IMR-90 (cell line): ENCODE measurements around the gene DBF4B. TPM values are rescaled to one million over a fixed set of nuclear protein-coding genes. Genes with fewer than 3 reads are reported as not detected.

Source experiments
- ATAC-seq: fragments of 200-7000 bp; cut with Tn5 transposase; 2 replicates; pipeline ENCODE4 v1.9.1; 2020; ENCODE audit warnings: low read depth, mild to moderate bottlenecking, moderate library complexity
- BruUV-seq: library from RNA; stranded (reverse); fragments of 400-500 nt; replicated peaks from 2 replicates; lab custom pipeline; 2021; lab: Mats Ljungman, UMichigan
- CTCF ChIA-PET: fragments of 300-600 bp; formaldehyde crosslinking; extraction: SDS; loops from one replicate; lab custom pipeline; 2021; ENCODE audit warnings: antibody characterized with exemption; lab: Yijun Ruan, JAX
- POLR2A ChIA-PET: fragments of 300-600 bp; sonication (Branson Sonifier 250); formaldehyde crosslinking; loops from one replicate; lab custom pipeline; 2022; ENCODE audit warnings: antibody characterized with exemption; ENCODE audit not compliant: unreplicated experiment; lab: Charles Lee
- DNase-seq: peaks from one replicate; pipeline ENCODE4 v3.0.0; 2013
- H2AFZ ChIP-seq: replicated peaks from 2 replicates; pipeline ENCODE3; 2013; ENCODE audit warnings: low read length, mild to moderate bottlenecking; ENCODE audit not compliant: poor library complexity
- H2AK5ac ChIP-seq: 2 replicates; pipeline ENCODE4 v1.6.1; 2013; ENCODE audit warnings: low read depth, low read length, inconsistent platforms
- H2AK9ac ChIP-seq: replicated peaks from 2 replicates; pipeline ENCODE3; 2013; ENCODE audit warnings: mild to moderate bottlenecking, low read depth, low read length, moderate library complexity; ENCODE audit not compliant: poor library complexity
- H2BK120ac ChIP-seq: 2 replicates; pipeline ENCODE4 v1.6.1; 2013; ENCODE audit warnings: low read depth, low read length, inconsistent platforms
- H2BK15ac ChIP-seq: 3 replicates; pipeline ENCODE4 v1.6.1; 2013; ENCODE audit warnings: low read depth, low read length, inconsistent platforms
- H2BK20ac ChIP-seq: 2 replicates; pipeline ENCODE4 v1.6.1; 2013; ENCODE audit warnings: low read depth, mild to moderate bottlenecking, inconsistent platforms, low read length, moderate library complexity
- H2BK5ac ChIP-seq: 2 replicates; pipeline ENCODE4 v1.6.1; 2013; ENCODE audit warnings: mild to moderate bottlenecking, low read depth, low read length, inconsistent platforms; ENCODE audit not compliant: poor library complexity, severe bottlenecking
- H3K14ac ChIP-seq: replicated peaks from 2 replicates; pipeline ENCODE4 v1.6.1; 2013; ENCODE audit warnings: low read depth, low read length, inconsistent platforms
- H3K18ac ChIP-seq: 2 replicates; pipeline ENCODE4 v1.6.1; 2013; ENCODE audit warnings: low read depth, low read length, control low read depth
- H3K23ac ChIP-seq: 2 replicates; pipeline ENCODE4 v1.6.1; 2013; ENCODE audit warnings: low read depth, low read length, inconsistent platforms
- H3K27ac ChIP-seq: 2 replicates; pipeline ENCODE4 v1.5.1; 2013; ENCODE audit warnings: mild to moderate bottlenecking, control low read depth, low read length; ENCODE audit not compliant: insufficient read depth
- H3K27me3 ChIP-seq: 2 replicates; pipeline ENCODE4 v1.6.1; 2013; ENCODE audit warnings: low read length; ENCODE audit not compliant: control insufficient read depth, insufficient read depth
- H3K36me3 ChIP-seq: 2 replicates; pipeline ENCODE4 v1.6.1; 2013; ENCODE audit warnings: low read length, mixed read lengths; ENCODE audit not compliant: control insufficient read depth, insufficient read depth
- H3K4ac ChIP-seq: 2 replicates; pipeline ENCODE4 v1.6.1; 2013; ENCODE audit warnings: low read depth, low read length, inconsistent platforms
- H3K4me1 ChIP-seq: 2 replicates; pipeline ENCODE4 v1.6.1; 2013; ENCODE audit warnings: low read length, mixed read lengths; ENCODE audit not compliant: control insufficient read depth, insufficient read depth
- H3K4me2 ChIP-seq: 2 replicates; pipeline ENCODE4 v1.6.1; 2013; ENCODE audit warnings: low read depth, mild to moderate bottlenecking, control low read depth, low read length, moderate library complexity
- H3K4me3 ChIP-seq: 2 replicates; pipeline ENCODE4 v1.5.1; 2013; ENCODE audit warnings: low read depth, mild to moderate bottlenecking, control low read depth, low read length, moderate library complexity; ENCODE audit not compliant: insufficient read depth
- H3K56ac ChIP-seq: 2 replicates; pipeline ENCODE4 v1.6.1; 2013; ENCODE audit warnings: low read length, inconsistent platforms; ENCODE audit not compliant: insufficient read depth; ENCODE audit errors: extremely low read depth
- H3K79me1 ChIP-seq, 2 experiments: 2 replicates each; pipeline ENCODE4 v1.6.1; 2013; ENCODE audit warnings: low read length in 2 of 2, inconsistent platforms in 1 of 2, low read depth in 1 of 2
- H3K9ac ChIP-seq: 2 replicates; pipeline ENCODE4 v1.6.1; 2013; ENCODE audit warnings: low read depth, low read length, control low read depth
- H3K9me1 ChIP-seq: 2 replicates; pipeline ENCODE4 v1.6.1; 2013; ENCODE audit warnings: low read length, inconsistent platforms; ENCODE audit not compliant: insufficient read depth
- H3K9me3 ChIP-seq: 2 replicates; pipeline ENCODE4 v1.6.1; 2013; ENCODE audit warnings: low read length; ENCODE audit not compliant: control insufficient read depth, insufficient read depth
- H4K20me1 ChIP-seq: 2 replicates; pipeline ENCODE4 v1.6.1; 2013; ENCODE audit warnings: low read length, inconsistent platforms; ENCODE audit not compliant: insufficient read depth
- H4K5ac ChIP-seq: 2 replicates; pipeline ENCODE4 v1.6.1; 2013; ENCODE audit warnings: mild to moderate bottlenecking, low read depth, low read length, control low read depth
- H4K8ac ChIP-seq, 2 experiments: 2 replicates each; pipeline ENCODE4 v1.6.1; 2013; ENCODE audit warnings: low read depth in 2 of 2, low read length in 2 of 2, control low read depth in 1 of 2, inconsistent platforms in 1 of 2
- H4K91ac ChIP-seq: 2 replicates; pipeline ENCODE4 v1.6.1; 2013; ENCODE audit warnings: low read depth, low read length, inconsistent platforms; ENCODE audit not compliant: insufficient read depth
- BHLHE40 ChIP-seq: fragments of 150-350 bp; IDR thresholded peaks from 2 replicates; pipeline ENCODE4 v1.6.1; 2016; ENCODE audit warnings: mild to moderate bottlenecking, low read depth, low read length
- NFE2L2 ChIP-seq: fragments of 150-350 bp; IDR thresholded peaks from 2 replicates; pipeline ENCODE4 v1.6.1; 2016; ENCODE audit warnings: low read depth, mild to moderate bottlenecking, low read length
- POLR2A ChIP-seq: IDR thresholded peaks from 2 replicates; pipeline ENCODE4 v1.6.1; 2012; ENCODE audit warnings: mild to moderate bottlenecking, low read depth, low read length
- RAD21 ChIP-seq: IDR thresholded peaks from 2 replicates; pipeline ENCODE4 v1.6.1; 2012; ENCODE audit warnings: low read length, improper control_type of control experiment
- RCOR1 ChIP-seq: IDR thresholded peaks from 2 replicates; pipeline ENCODE4 v1.6.1; 2012; ENCODE audit warnings: mild to moderate bottlenecking, low read length, improper control_type of control experiment; ENCODE audit not compliant: insufficient replicate concordance
- WGBS, 2 experiments: methylation state at CpG; one replicate each; pipeline versions ENCODE4 v1.1.5 to v1.1.7; 2013; ENCODE audit warnings: missing lambda C conversion rate in 2 of 2; ENCODE audit not compliant: insufficient read length in 1 of 2; ENCODE audit errors: extremely low coverage in 2 of 2; 5-methylcytosine and 5-hydroxymethylcytosine counted together
- dilution Hi-C: fragments of 300-500 bp; cut with HindIII; formaldehyde crosslinking; loops from one replicate; pipeline ENCODE4 v1.14.3; 2018; ENCODE audit warnings: low sequenced_read_pairs; ENCODE audit not compliant: unreplicated experiment
- in situ Hi-C: fragments of 300-500 bp; cut with MboI; formaldehyde crosslinking; loops from 3 replicates; pipeline ENCODE4 v1.14.3; 2019; ENCODE audit warnings: low sequenced_read_pairs, inconsistent platforms, mixed read lengths
- intact Hi-C: fragments of 100-400 bp; cut with micrococcal nuclease; formaldehyde crosslinking; loops from 2 replicates; pipeline ENCODE4 v1.10.0; 2022
- polyA plus RNA-seq, 3 experiments: library from polyadenylated mRNA; depleted of rRNA; stranded (reverse); fragments of >200 nt; gene quantifications; 2 replicates each; pipeline ENCODE4 v1.2.3, GENCODE V29; 2012; ENCODE audit warnings: low replicate concordance in 1 of 3
- total RNA-seq: library from RNA; depleted of rRNA; stranded (reverse); fragments of >200 nt; gene quantifications from 2 replicates; pipeline ENCODE4 v1.2.3, GENCODE V29; 2012
- TF ChIP-seq, protein P1 (sequence below): conservative IDR thresholded peaks from 2 replicates; pipeline ENCODE4 v1.5.1; 2012; ENCODE audit warnings: mild to moderate bottlenecking, low read depth, low read length, improper control_type of control experiment
- TF ChIP-seq, protein P2 (sequence below): fragments of 150-350 bp; IDR thresholded peaks from 2 replicates; pipeline ENCODE4 v1.6.1; 2017; ENCODE audit warnings: mild to moderate bottlenecking, antibody characterized with exemption, low read length, low read depth

The DBF4B gene
- total and polyA plus RNA-seq, 2 of the 4 experiments (the other 2 are of a cell fraction), result 3.6 to 10.2 TPM

DNA sequence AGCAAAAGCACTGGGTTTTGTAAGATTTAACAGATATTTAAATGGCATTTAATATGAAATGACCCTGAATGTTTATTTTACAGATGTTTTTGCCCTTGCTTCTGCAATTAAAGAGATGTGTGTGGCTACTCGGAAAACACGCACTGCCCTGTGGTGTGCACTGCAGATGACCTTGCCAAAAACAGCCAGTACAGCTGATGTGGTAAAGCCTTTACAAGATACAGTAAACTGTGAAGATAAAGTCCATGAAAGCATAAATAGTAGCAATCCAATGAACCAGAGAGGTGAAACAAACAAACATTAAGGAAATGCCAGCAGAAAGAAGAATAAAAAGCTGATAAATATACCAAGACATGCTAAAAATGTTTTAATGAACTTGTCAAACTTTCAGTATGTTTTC is 34.6 kb upstream of the DBF4B start:
- Histone ChIP-seq H3K27ac (no peak overlapping the region), H3K56ac (no peak overlapping the region), H3K14ac (no peak overlapping the region), H2BK5ac (no peak overlapping the region), H2BK120ac (no peak overlapping the region), H3K9ac (no peak overlapping the region), H4K8ac (no peak overlapping the region), H2AFZ (no peak overlapping the region), H3K4ac (no peak overlapping the region), H4K91ac (no peak overlapping the region), H3K4me1 (peaks cover 2% of the 10 kb centered on the region; the same call in 1 of the 2 replicates), H3K36me3 (peaks cover 3% of the 10 kb centered on the region; the same call in 1 of the 2 replicates), H2AK5ac (no peak overlapping the region), H3K4me3 (no peak overlapping the region), H4K20me1 (no peaks in the 10 kb centered on the region), H3K27me3 (no peaks in the 10 kb centered on the region), H3K23ac (no peak overlapping the region), H3K9me1 (no peaks in the 10 kb centered on the region), H2AK9ac (no peak overlapping the region), H4K5ac (no peak overlapping the region), H3K18ac (no peak overlapping the region), H2BK15ac (no peak overlapping the region), H2BK20ac (no peak overlapping the region), H3K9me3 (no peaks in the 10 kb centered on the region), H3K79me1 (peaks cover 0 to 1% of the 10 kb centered on the region in 2 experiments; a peak in 1 of 4 replicates), H3K4me2 (no peak overlapping the region)
- peak; percentile 4 for DNase-seq
- no TSS peak for BruUV-seq
- POLR2A ChIA-PET, result no interaction called here
- dilution Hi-C loops (no loop called here), in situ Hi-C loops (no loop called here), intact Hi-C loops (no loop called here)
- CTCF ChIA-PET, result interaction anchor here (0.6 kb wide), 1 partner anchor 1461 kb away, joined by 11 read pairs; no protein-coding TSS in a partner anchor
- WGBS, 2 experiments, result no CpG with 5 or more reads among the region's 2 CpGs
- peak; percentile 58 for ATAC-seq
- TF ChIP-seq POLR2A (no peak), RCOR1 (no peak), NFE2L2 (no peak), RAD21 (no peak), BHLHE40 (no peak)
- TF ChIP-seq, protein P1, sequence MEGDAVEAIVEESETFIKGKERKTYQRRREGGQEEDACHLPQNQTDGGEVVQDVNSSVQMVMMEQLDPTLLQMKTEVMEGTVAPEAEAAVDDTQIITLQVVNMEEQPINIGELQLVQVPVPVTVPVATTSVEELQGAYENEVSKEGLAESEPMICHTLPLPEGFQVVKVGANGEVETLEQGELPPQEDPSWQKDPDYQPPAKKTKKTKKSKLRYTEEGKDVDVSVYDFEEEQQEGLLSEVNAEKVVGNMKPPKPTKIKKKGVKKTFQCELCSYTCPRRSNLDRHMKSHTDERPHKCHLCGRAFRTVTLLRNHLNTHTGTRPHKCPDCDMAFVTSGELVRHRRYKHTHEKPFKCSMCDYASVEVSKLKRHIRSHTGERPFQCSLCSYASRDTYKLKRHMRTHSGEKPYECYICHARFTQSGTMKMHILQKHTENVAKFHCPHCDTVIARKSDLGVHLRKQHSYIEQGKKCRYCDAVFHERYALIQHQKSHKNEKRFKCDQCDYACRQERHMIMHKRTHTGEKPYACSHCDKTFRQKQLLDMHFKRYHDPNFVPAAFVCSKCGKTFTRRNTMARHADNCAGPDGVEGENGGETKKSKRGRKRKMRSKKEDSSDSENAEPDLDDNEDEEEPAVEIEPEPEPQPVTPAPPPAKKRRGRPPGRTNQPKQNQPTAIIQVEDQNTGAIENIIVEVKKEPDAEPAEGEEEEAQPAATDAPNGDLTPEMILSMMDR, result no peak
- TF ChIP-seq, protein P2, sequence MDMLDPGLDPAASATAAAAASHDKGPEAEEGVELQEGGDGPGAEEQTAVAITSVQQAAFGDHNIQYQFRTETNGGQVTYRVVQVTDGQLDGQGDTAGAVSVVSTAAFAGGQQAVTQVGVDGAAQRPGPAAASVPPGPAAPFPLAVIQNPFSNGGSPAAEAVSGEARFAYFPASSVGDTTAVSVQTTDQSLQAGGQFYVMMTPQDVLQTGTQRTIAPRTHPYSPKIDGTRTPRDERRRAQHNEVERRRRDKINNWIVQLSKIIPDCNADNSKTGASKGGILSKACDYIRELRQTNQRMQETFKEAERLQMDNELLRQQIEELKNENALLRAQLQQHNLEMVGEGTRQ, result no peak
